ENCODE measurements around the gene GCH1.
"Not testable (repeated sequence)": the region's sequence is repeated elsewhere in the genome, so short reads cannot be mapped to it uniquely, and the experiment has no call there.

GCH1 gene

GRCh38 chr14:54816450-54816849, 86.2 kb downstream of the GCH1 start:
- DNase-seq, result no peak

- DNase-seq, result no peak
These were observed 87.1 kb downstream of the GCH1 start for GRCh38 chr14:54815515-54815914.

GRCh38 chr14:54815016-54815415, 87.6 kb downstream of the GCH1 start:
- DNase-seq, result no peak

GRCh38 chr14:54814076-54814475, 88.5 kb downstream of the GCH1 start:
- no peak for DNase-seq

GRCh38 chr14:54813081-54813480, 89.5 kb downstream of the GCH1 start:
- DNase-seq, result no peak

- no peak for DNase-seq
These were observed 90.0 kb downstream of the GCH1 start for GRCh38 chr14:54812617-54813016.

- no peak for DNase-seq
These were observed 92.9 kb downstream of the GCH1 start for GRCh38 chr14:54809767-54810166.

GRCh38 chr14:54808326-54809161, 94.1 kb downstream of the GCH1 start:
- DNase-seq, result no peak

- no peak for DNase-seq
These were observed 94.7 kb downstream of the GCH1 start for GRCh38 chr14:54807881-54808280.

- no peak for DNase-seq
These were observed 95.2 kb downstream of the GCH1 start for GRCh38 chr14:54807428-54807827.

- no peak for DNase-seq
These were observed 96.0 kb downstream of the GCH1 start for GRCh38 chr14:54806616-54807015.

- DNase-seq, result peak; percentile 66
These were observed 96.9 kb downstream of the GCH1 start for GRCh38 chr14:54805445-54806322.

- no peak for DNase-seq
These were observed 97.6 kb downstream of the GCH1 start for GRCh38 chr14:54805070-54805444.

GRCh38 chr14:54804538-54805041, 98.0 kb downstream of the GCH1 start:
- no peak for DNase-seq

GRCh38 chr14:54803926-54804537, 98.6 kb downstream of the GCH1 start:
- DNase-seq, result no peak

- no peak for DNase-seq
These were observed 99.2 kb downstream of the GCH1 start for GRCh38 chr14:54803396-54803795.

- DNase-seq, result not testable (repeated sequence)
These were observed 101.1 kb downstream of the GCH1 start for GRCh38 chr14:54801482-54801881.

- no peak for DNase-seq
These were observed 104.0 kb downstream of the GCH1 start for GRCh38 chr14:54798465-54799124.

GRCh38 chr14:54797986-54798385, 104.6 kb downstream of the GCH1 start:
- DNase-seq, result no peak

GRCh38 chr14:54797556-54797955, 105.1 kb downstream of the GCH1 start:
- no peak for DNase-seq

- DNase-seq, result no peak
These were observed 105.7 kb downstream of the GCH1 start for GRCh38 chr14:54796961-54797360.

- DNase-seq, result no peak
These were observed 107.8 kb downstream of the GCH1 start for GRCh38 chr14:54794796-54795195.

- no peak for DNase-seq
These were observed 108.5 kb downstream of the GCH1 start for GRCh38 chr14:54794159-54794558.
